Endometrium (tissue), 2 donors: Measurements from ENCODE around the gene ANKS1A.
A peak's percentile ranks its signal among the peaks of the same experiment; 100 is the strongest.
"Not testable (repeated sequence)": the region's sequence is repeated elsewhere in the genome, so short reads cannot be mapped to it uniquely, and the experiment has no call there.

Experiments used
- FAIRE-seq: peaks from 2 replicates; lab custom pipeline; 2012; peaks lifted over from hg19 to GRCh38; lab: Jason Lieb, UNC
- donor health status: control.
- donor health status: control.

The ANKS1A gene

GRCh38 chr6:35086636-35087360 is 197.7 kb downstream of the ANKS1A start:
- FAIRE-seq = no peak

DNA sequence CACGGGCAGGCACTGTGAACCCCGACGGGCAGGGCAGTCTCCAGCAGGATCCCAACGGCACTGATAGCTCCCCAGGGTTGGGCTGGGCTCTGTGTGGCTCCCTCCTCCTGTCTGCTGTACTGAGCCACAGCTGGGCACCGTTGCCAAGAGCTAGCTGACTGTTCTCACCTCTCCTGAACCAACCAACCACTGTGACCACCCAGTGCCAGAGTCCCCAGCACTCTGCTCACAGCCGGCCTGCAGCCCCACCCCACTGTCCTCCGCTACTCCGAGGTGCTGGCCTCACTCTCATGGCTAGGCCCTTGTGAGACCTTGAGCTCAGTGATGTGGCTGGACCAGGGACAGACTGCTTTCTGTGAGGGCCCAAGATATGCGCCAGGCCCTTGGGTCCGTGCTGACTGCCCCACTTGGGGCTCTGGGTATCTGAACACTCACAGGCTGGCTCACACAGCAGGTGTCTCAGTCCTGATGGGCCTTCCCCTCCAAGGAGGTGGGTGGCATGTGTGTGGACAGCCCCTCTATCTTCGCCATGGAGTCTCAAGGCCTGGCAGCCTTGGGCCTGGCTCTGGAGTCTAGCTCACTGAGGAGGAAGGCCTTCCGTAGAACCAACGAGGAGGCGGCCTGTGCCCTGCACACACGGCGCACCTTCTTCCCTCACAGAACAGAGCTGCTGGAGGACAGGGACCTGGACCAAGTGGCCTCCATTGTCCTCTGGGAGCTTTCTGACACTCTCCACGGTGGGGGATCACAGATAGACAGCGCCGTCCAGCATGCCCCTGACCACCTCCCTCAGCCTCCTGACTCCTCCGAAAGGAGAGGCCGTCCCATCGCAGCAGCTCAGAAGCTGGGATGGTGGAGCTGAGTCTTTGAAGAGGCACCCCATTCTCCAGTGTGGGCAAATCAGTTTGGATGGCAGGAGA is 198.6 kb downstream of the ANKS1A start:
- FAIRE-seq = no peak

GRCh38 chr6:35088281-35089215 is 199.5 kb downstream of the ANKS1A start:
- FAIRE-seq = no peak

DNA sequence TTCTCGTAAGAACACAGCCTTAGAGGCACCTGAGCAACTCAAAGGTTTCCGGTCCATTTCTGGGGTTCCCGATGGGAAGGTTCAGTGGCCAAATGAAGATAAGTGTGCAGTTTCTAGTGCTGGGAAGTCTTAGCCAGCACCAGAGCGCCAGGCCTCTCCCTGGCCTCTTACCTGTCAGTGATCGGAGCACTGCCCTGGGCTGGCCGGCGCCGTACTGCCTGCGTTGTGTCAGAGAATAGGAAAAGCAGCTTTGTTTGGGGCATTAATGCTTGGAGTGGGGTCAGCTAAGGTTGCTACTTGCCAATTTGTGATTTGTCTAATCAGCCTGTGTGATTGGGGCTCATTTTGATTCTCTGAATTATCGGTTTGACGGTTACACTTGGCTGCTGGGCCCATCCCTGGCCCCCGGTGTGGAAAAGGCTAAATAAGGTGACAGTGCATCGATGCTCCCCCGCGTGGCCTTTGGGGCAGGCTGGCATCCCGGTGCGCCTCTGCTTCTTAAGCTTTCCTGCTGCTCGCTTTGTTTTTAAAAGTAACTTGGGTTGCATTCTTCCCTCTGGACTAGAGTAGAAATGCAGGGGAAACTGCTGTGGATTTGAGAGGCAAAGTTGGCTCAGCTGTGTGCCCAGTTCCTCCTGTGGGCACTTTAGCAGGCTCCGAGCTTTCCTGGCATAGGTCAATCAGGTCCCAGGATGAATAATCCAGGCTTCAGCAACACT is 200.3 kb downstream of the ANKS1A start:
- FAIRE-seq = no peak

GRCh38 chr6:35089935-35090505 is 201.0 kb downstream of the ANKS1A start:
- no peak for FAIRE-seq

GRCh38 chr6:35090734-35091133 is 201.7 kb downstream of the ANKS1A start:
- no peak for FAIRE-seq

GRCh38 chr6:35091346-35092083 is 202.5 kb downstream of the ANKS1A start:
- FAIRE-seq = no peak

GRCh38 chr6:35092362-35093117 is 203.5 kb downstream of the ANKS1A start:
- FAIRE-seq = no peak

GRCh38 chr6:35093118-35093445 is 204.0 kb downstream of the ANKS1A start:
- FAIRE-seq = peak; percentile 95

- FAIRE-seq = no peak
Observed at GRCh38 chr6:35093783-35094182, 204.7 kb downstream of the ANKS1A start.

GRCh38 chr6:35094183-35094582 is 205.1 kb downstream of the ANKS1A start:
- no peak for FAIRE-seq

DNA sequence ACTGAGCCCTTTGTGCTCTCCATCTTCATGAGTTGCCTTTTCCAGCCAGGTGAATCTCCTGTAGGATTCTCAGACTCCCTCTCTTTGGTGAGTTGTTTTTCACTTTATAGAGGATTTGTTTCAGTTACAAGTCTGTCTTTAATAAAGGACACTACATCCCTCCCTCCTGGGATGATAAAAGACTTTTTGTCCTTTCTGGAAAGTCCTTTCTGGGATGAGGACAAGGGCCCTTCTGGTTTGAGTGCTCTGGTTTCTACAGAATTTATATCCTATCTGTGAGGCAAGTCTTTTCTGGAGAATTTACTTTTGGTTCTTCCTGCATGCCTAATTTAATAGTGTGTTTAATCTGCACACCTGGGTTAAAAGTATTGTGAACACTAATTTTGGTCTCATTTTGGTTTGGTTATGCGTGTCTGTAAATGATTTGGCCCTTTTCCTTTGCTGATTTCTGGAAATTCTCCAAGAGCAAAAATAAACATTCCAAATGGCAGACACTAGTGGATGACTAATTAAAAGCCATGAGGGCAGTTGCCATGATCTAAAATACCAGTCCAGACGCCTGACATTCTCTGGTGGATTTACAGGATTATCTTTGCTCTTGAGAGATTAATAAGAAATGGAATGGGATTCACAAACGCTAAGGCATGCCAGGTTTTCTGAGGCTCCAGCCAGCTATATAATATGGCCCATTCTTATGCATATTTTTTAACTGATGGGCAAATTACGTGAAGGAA is 207.2 kb downstream of the ANKS1A start:
- no peak for FAIRE-seq

GRCh38 chr6:35099116-35099515 is 210.1 kb downstream of the ANKS1A start:
- no peak for FAIRE-seq

- FAIRE-seq = no peak
Observed at GRCh38 chr6:35105078-35105477, 216.0 kb downstream of the ANKS1A start.

GRCh38 chr6:35106061-35106460 is 217.0 kb downstream of the ANKS1A start:
- FAIRE-seq = not testable (repeated sequence)

DNA sequence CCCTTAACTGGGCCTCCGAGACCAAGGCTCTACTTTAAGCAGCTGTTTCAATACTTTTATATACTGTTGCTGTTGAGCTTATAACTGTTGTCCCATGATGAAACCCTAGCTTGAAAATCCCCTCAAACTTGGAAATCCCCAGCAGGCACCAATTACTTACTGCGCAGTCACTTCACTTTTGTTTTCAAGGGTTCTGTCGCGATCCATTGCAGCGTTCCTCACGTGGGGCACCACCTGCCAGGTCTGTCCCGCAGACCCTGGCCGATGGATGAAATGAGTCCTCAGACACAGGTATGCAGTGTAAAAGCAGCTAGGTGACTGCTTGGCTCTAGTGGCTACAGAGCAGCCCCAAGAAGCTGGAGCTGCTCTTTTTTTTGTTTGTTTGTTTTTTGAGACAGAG is 218.2 kb downstream of the ANKS1A start:
- not testable (repeated sequence) for FAIRE-seq

- not testable (repeated sequence) for FAIRE-seq
Observed at GRCh38 chr6:35107761-35108160, 218.7 kb downstream of the ANKS1A start.

- FAIRE-seq = no peak
Observed at GRCh38 chr6:35108309-35108885, 219.3 kb downstream of the ANKS1A start.

DNA sequence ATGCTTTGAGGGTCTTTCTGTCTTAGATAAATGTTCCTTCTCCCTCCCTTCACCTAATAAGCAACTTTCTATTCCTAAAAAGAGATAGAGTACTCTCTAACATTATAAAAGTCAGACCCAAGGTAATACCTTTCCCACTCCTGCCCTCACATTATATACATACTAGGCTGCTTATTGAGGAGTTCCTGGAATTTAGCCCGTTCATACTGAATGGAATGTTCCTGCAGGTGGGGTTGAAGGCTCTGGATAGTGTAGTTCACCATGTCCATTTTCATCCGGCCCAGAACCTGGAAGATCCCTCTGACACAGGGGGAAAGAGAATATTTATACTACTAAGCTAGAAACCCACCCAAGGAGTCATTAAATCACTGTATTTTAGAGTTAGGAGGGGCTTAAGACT is 231.7 kb downstream of the ANKS1A start:
- no peak for FAIRE-seq
